H1 (cell line): ENCODE data around the gene LAPTM4A. TPM values are rescaled to one million over a fixed set of nuclear protein-coding genes. Genes with fewer than 3 reads are reported as not detected.

Source experiments
- CTCF ChIA-PET: fragments of 300-600 bp; sonication (Branson Sonifier 250); formaldehyde crosslinking; loops from one replicate; lab custom pipeline; 2021; ENCODE audit not compliant: partially characterized antibody; lab: Charles Lee
- POLR2A ChIA-PET: fragments of 300-600 bp; sonication (Branson Sonifier 250); formaldehyde crosslinking; loops from one replicate; lab custom pipeline; 2021; ENCODE audit warnings: inconsistent platforms; ENCODE audit not compliant: partially characterized antibody; lab: Charles Lee
- DNase-seq, 2 experiments: peaks; one replicate each; pipeline versions ENCODE4 v3.0.0 to v3.0.0-alpha.2; 2010 to 2022; ENCODE audit warnings: low spot score in 2 of 2, low read depth in 1 of 2, mixed read lengths in 1 of 2
- FAIRE-seq: peaks from 2 replicates; lab custom pipeline; 2011; peaks lifted over from hg19 to GRCh38; lab: Jason Lieb, UNC
- H2AFZ ChIP-seq: 2 replicates; pipeline ENCODE4 v1.8.1; 2012; ENCODE audit warnings: low read length, inconsistent platforms
- H2AK5ac ChIP-seq: 2 replicates; pipeline ENCODE4 v1.6.1; 2013; ENCODE audit warnings: low read depth, low read length
- H2BK120ac ChIP-seq: replicated peaks from 2 replicates; pipeline ENCODE3; 2013; ENCODE audit warnings: low read depth, low read length, inconsistent platforms
- H2BK12ac ChIP-seq: 2 replicates; pipeline ENCODE4 v1.6.1; 2013; ENCODE audit warnings: low read depth, low read length
- H2BK15ac ChIP-seq: 2 replicates; pipeline ENCODE4 v1.6.1; 2013; ENCODE audit warnings: low read length
- H2BK20ac ChIP-seq: 2 replicates; pipeline ENCODE4 v1.6.1; 2013; ENCODE audit warnings: low read length
- H2BK5ac ChIP-seq: 2 replicates; pipeline ENCODE4 v1.6.1; 2013; ENCODE audit warnings: low read depth, low read length
- H3K14ac ChIP-seq: 2 replicates; pipeline ENCODE4 v1.6.1; 2013; ENCODE audit warnings: inconsistent platforms; ENCODE audit not compliant: insufficient read length
- H3K18ac ChIP-seq: 2 replicates; pipeline ENCODE4 v1.6.1; 2013; ENCODE audit warnings: low read length; ENCODE audit errors: extremely low read depth
- H3K23ac ChIP-seq: 2 replicates; pipeline ENCODE4 v1.6.1; 2013; ENCODE audit warnings: inconsistent platforms; ENCODE audit not compliant: insufficient read length
- H3K23me2 ChIP-seq: 2 replicates; pipeline ENCODE4 v1.6.1; 2013; ENCODE audit warnings: low read depth, low read length
- H3K27ac ChIP-seq: 2 replicates; pipeline ENCODE4 v1.6.1; 2011; ENCODE audit warnings: low read depth, low read length, inconsistent platforms
- H3K27me3 ChIP-seq, 4 experiments: replicated peaks in 1 of 4; 1 replicate in 1 of 4; 2 replicates in 3 of 4; pipeline versions ENCODE4 v1.6.1 to v1.8.1; 2011 to 2013; ENCODE audit warnings: low read length in 3 of 4, mild to moderate bottlenecking in 3 of 4, inconsistent platforms in 2 of 4, mixed read lengths in 2 of 4, moderate library complexity in 1 of 4; ENCODE audit not compliant: control insufficient read depth in 3 of 4, insufficient read depth in 3 of 4; ENCODE audit errors: extremely low read depth in 1 of 4
- H3K36me3 ChIP-seq, 4 experiments: 2 replicates each; pipeline versions ENCODE4 v1.6.1 to v1.8.1; 2011 to 2013; ENCODE audit warnings: mild to moderate bottlenecking in 4 of 4, low read length in 3 of 4, moderate library complexity in 2 of 4, control low read depth in 1 of 4, inconsistent platforms in 1 of 4; ENCODE audit not compliant: insufficient read depth in 4 of 4, control insufficient read depth in 2 of 4
- H3K4ac ChIP-seq: replicated peaks from 2 replicates; pipeline ENCODE3; 2013; ENCODE audit warnings: low read length, low read depth, mixed read lengths, inconsistent platforms; ENCODE audit not compliant: insufficient read length
- H3K4me1 ChIP-seq, 4 experiments: replicated peaks in 1 of 4; 1 replicate in 1 of 4; 2 replicates in 3 of 4; pipeline versions ENCODE4 v1.6.1 to v1.8.1; 2011 to 2013; ENCODE audit warnings: low read length in 3 of 4, inconsistent platforms in 2 of 4, mixed read lengths in 1 of 4; ENCODE audit not compliant: insufficient read depth in 4 of 4, control insufficient read depth in 3 of 4
- H3K4me2 ChIP-seq, 2 experiments: 2 replicates each; pipeline versions ENCODE4 v1.6.1 to v1.8.1; 2011 to 2013; ENCODE audit warnings: low read depth in 2 of 2, low read length in 2 of 2, control low read depth in 1 of 2, inconsistent platforms in 1 of 2, mild to moderate bottlenecking in 1 of 2; ENCODE audit not compliant: insufficient read depth in 1 of 2
- H3K4me3 ChIP-seq, 4 experiments: fragments of 200-600, 300-600 bp in 1 of 4; sonication (generic), shearing (Covaris generic), sonication (Bioruptor Twin) in 1 of 4; 2 replicates each; pipeline versions ENCODE4 v1.5.1 to v1.8.1; 2011 to 2016; ENCODE audit warnings: low read length in 4 of 4, low read depth in 3 of 4, control low read depth in 2 of 4, inconsistent platforms in 2 of 4, mild to moderate bottlenecking in 2 of 4, mixed read lengths in 1 of 4, moderate library complexity in 1 of 4; ENCODE audit not compliant: insufficient read depth in 2 of 4; ENCODE audit errors: extremely low read depth in 1 of 4
- H3K56ac ChIP-seq: replicated peaks from 2 replicates; pipeline ENCODE3; 2013; ENCODE audit warnings: low read depth, mild to moderate bottlenecking, mixed read lengths, low read length, inconsistent platforms; ENCODE audit not compliant: insufficient read length
- H3K79me1 ChIP-seq: 2 replicates; pipeline ENCODE4 v1.6.1; 2013; ENCODE audit warnings: low read depth, low read length, control low read depth
- H3K79me2 ChIP-seq, 2 experiments: 2 replicates each; pipeline versions ENCODE4 v1.6.1 to v1.8.1; 2012 to 2013; ENCODE audit warnings: low read length in 2 of 2, mild to moderate bottlenecking in 2 of 2, inconsistent platforms in 1 of 2; ENCODE audit not compliant: insufficient read depth in 2 of 2, control insufficient read depth in 1 of 2
- H3K9ac ChIP-seq, 4 experiments: replicated peaks in 1 of 4; 1 replicate in 1 of 4; 2 replicates in 3 of 4; pipeline versions ENCODE4 v1.6.1 to v1.8.1; 2011 to 2013; ENCODE audit warnings: low read depth in 3 of 4, low read length in 3 of 4, control low read depth in 2 of 4, mild to moderate bottlenecking in 2 of 4, moderate library complexity in 2 of 4, inconsistent platforms in 1 of 4; ENCODE audit errors: extremely low read depth in 1 of 4
- H3K9me3 ChIP-seq, 2 experiments: 2 replicates each; pipeline versions ENCODE4 v1.6.1 to v1.8.1; 2012 to 2013; ENCODE audit warnings: mild to moderate bottlenecking in 2 of 2, moderate library complexity in 2 of 2, control low read depth in 1 of 2, inconsistent platforms in 1 of 2, low read depth in 1 of 2, low read length in 1 of 2, mixed read lengths in 1 of 2; ENCODE audit not compliant: insufficient read depth in 2 of 2
- H4K20me1 ChIP-seq, 2 experiments: replicated peaks in 1 of 2; 2 replicates each; pipeline versions ENCODE3 to v1.8.1; 2011 to 2013; ENCODE audit warnings: inconsistent platforms in 2 of 2, low read length in 2 of 2, mild to moderate bottlenecking in 1 of 2; ENCODE audit not compliant: insufficient read depth in 2 of 2, control insufficient read depth in 1 of 2
- H4K5ac ChIP-seq: 2 replicates; pipeline ENCODE4 v1.6.1; 2013; ENCODE audit warnings: low read length, low read depth, mixed read lengths, inconsistent platforms; ENCODE audit not compliant: insufficient read length
- H4K8ac ChIP-seq: 2 replicates; pipeline ENCODE4 v1.8.0; 2013; ENCODE audit warnings: mild to moderate bottlenecking, moderate library complexity, low read length, inconsistent platforms; ENCODE audit not compliant: insufficient read depth; ENCODE audit errors: extremely low read depth
- H4K91ac ChIP-seq: replicated peaks from 2 replicates; pipeline ENCODE3; 2013; ENCODE audit warnings: low read length, mixed read lengths, inconsistent platforms; ENCODE audit not compliant: insufficient read length
- CREB1 ChIP-seq: IDR thresholded peaks from 2 replicates; pipeline ENCODE4 v1.6.1; 2012; ENCODE audit warnings: inconsistent platforms
- EGR1 ChIP-seq: IDR thresholded peaks from 2 replicates; pipeline ENCODE4 v1.6.1; 2011; ENCODE audit warnings: low read depth, low read length, borderline replicate concordance
- KDM4A ChIP-seq: IDR thresholded peaks from one replicate; pipeline ENCODE4 v1.7.1; 2012; ENCODE audit warnings: low read depth, mild to moderate bottlenecking, moderate library complexity, low read length, inconsistent platforms; ENCODE audit not compliant: severe bottlenecking
- KDM5A ChIP-seq: fragments of 200-600 bp; IDR thresholded peaks from 2 replicates; pipeline ENCODE4 v1.7.1; 2012; ENCODE audit warnings: mild to moderate bottlenecking, low read length, inconsistent platforms, mixed read lengths
- POLR2A ChIP-seq, 2 experiments: IDR thresholded peaks; 1 replicate in 1 of 2; 2 replicates in 1 of 2; pipeline ENCODE4 v1.6.1; 2011; ENCODE audit warnings: low read depth in 2 of 2, low read length in 2 of 2, mild to moderate bottlenecking in 2 of 2; ENCODE audit errors: control extremely low read depth in 1 of 2
- RNF2 ChIP-seq: fragments of 200-900, 300-1000 bp; sonication (generic); IDR thresholded peaks from 2 replicates; pipeline ENCODE4 v1.7.1; 2016; ENCODE audit warnings: borderline replicate concordance, low read depth, mild to moderate bottlenecking, antibody characterized with exemption, low read length; ENCODE audit not compliant: poor library complexity, severe bottlenecking; ENCODE audit errors: missing control alignments
- SIRT6 ChIP-seq: IDR thresholded peaks from one replicate; pipeline ENCODE4 v1.7.1; 2012; ENCODE audit warnings: low read length, inconsistent platforms
- SRF ChIP-seq: IDR thresholded peaks from 2 replicates; pipeline ENCODE4 v1.6.1; 2011; ENCODE audit warnings: mild to moderate bottlenecking, low read depth, low read length, moderate library complexity
- SUZ12 ChIP-seq: fragments of 200-600 bp; sonication (generic); IDR thresholded peaks from 2 replicates; pipeline ENCODE4 v1.6.1; 2012; ENCODE audit warnings: mild to moderate bottlenecking, inconsistent platforms, low read length, moderate library complexity, mixed read lengths
- TAF7 ChIP-seq: optimal IDR thresholded peaks from 2 replicates; pipeline ENCODE3; 2011; ENCODE audit warnings: low read depth, mild to moderate bottlenecking, inconsistent platforms, low read length, moderate library complexity, borderline replicate concordance
- WGBS, 2 experiments: shearing (Covaris generic) in 1 of 2; methylation state at CpG; one replicate each; pipeline versions ENCODE4 v1.1.6 to v1.1.7; 2013 to 2015; ENCODE audit warnings: low lambda C conversion rate in 2 of 2, mixed read lengths in 2 of 2, inconsistent platforms in 1 of 2, low coverage in 1 of 2, missing lambda C conversion rate in 1 of 2; ENCODE audit not compliant: insufficient replicate concordance in 2 of 2, insufficient coverage in 1 of 2, insufficient read length in 1 of 2; ENCODE audit errors: extremely low coverage in 1 of 2, missing lambda C conversion rate in 1 of 2; 5-methylcytosine and 5-hydroxymethylcytosine counted together
- polyA plus RNA-seq, 7 experiments: library from polyadenylated mRNA; depleted of rRNA in 3 of 7; stranded (reverse) in 5 of 7; unstranded in 2 of 7; fragments of >200 nt in 5 of 7; fragments of 200-250 nt in 2 of 7; gene quantifications; 1 replicate in 5 of 7; 2 replicates in 1 of 7; 4 replicates in 1 of 7; pipeline versions ENCODE4 v1.2.1 to v1.2.3, GENCODE V29; 2011 to 2013; ENCODE audit warnings: missing spikeins in 2 of 7, mixed read lengths in 2 of 7
- total RNA-seq: library from RNA; stranded (reverse); fragmentation: NEBNext Ultra II Directional; extraction: Animal tissue kit (Norgen Biotek cat#: 25700); gene quantifications from 2 replicates; pipeline ENCODE4 v1.2.1, GENCODE V29; 2021
- TF ChIP-seq, protein P1 (sequence below): IDR thresholded peaks from 2 replicates; pipeline ENCODE4 v1.6.1; 2012; ENCODE audit warnings: inconsistent platforms

The LAPTM4A gene
- total and polyA plus RNA-seq, 2 of the 8 experiments (the other 6 are each of a cell fraction or from before 2014, with no cell fraction given), result 193 to 419 TPM

GRCh38 chr2:20054931-20055330 lies 3.5 kb upstream of the LAPTM4A start:
- H2BK5ac ChIP-seq, result no peak overlapping the region
- CTCF ChIA-PET, result interaction anchor here (0.9 to 2.2 kb wide), 7 partner anchors 9 to 99 kb away, joined by 3 to 8 read pairs (median 3); no protein-coding TSS in a partner anchor

More at GRCh38 chr2:20054931-20055330, 3.5 kb upstream of the LAPTM4A start:
- H3K79me2 ChIP-seq, result peaks cover 4 to 11% of the 10 kb centered on the region in 2 experiments; a peak in 3 of 4 replicates
- H3K36me3 ChIP-seq, result no peaks in the 10 kb centered on the region
- no peaks in the 10 kb centered on the region for H3K27me3 ChIP-seq
- no peak for TF ChIP-seq SUZ12
- TF ChIP-seq RNF2, result no peak
- TF ChIP-seq SIRT6, result no peak
- no peak for TF ChIP-seq KDM5A
- TF ChIP-seq POLR2A (IDR thresholded peaks at IDR 0.05; ENCODE audit: control extremely low read depth in 1 of 2, low read depth in 2 of 2, low read length in 2 of 2), result no peak
- no peak for TF ChIP-seq EGR1
- no peak for TF ChIP-seq CREB1
- no peak for TF ChIP-seq TAF7
- TF ChIP-seq, protein P1, sequence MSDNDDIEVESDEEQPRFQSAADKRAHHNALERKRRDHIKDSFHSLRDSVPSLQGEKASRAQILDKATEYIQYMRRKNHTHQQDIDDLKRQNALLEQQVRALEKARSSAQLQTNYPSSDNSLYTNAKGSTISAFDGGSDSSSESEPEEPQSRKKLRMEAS, result no peak
- no peak for TF ChIP-seq SRF
- TF ChIP-seq KDM4A, result no peak
- H2AK5ac ChIP-seq, result no peak overlapping the region
- H2BK15ac ChIP-seq, result no peak overlapping the region
- H4K20me1 ChIP-seq, result peaks cover 0 to 1% of the 10 kb centered on the region in 2 experiments
- H4K91ac ChIP-seq, result no peak overlapping the region
- no peak for FAIRE-seq
- no peak overlapping the region for H3K14ac ChIP-seq
- H3K4me3 ChIP-seq, result no peak overlapping the region
- POLR2A ChIA-PET, result interaction anchor here (0.7 to 1.6 kb wide), 2 partner anchors 16 to 58 kb away, joined by 5 read pairs; no protein-coding TSS in a partner anchor
- peaks cover 4% of the 10 kb centered on the region; the same call in 1 of the 2 replicates for H3K79me1 ChIP-seq
- H3K4me2 ChIP-seq, result no peak overlapping the region
- no peak overlapping the region for H4K5ac ChIP-seq
- no peak overlapping the region for H2BK12ac ChIP-seq
- no peak overlapping the region for H4K8ac ChIP-seq
- H3K23ac ChIP-seq, result no peak overlapping the region
- H3K23me2 ChIP-seq, result peaks cover 6% of the 10 kb centered on the region
- H3K4me1 ChIP-seq, result peaks cover 0 to 2% (median 0%) of the 10 kb centered on the region in 4 experiments; a peak in 1 of 7 replicates
- H3K9me3 ChIP-seq, result no peaks in the 10 kb centered on the region
- 89% methylated on average over 3 of the region's 3 CpGs; no CpG with 5 or more reads in 1 of the 2 experiments for WGBS, 2 experiments
- no peak overlapping the region for H3K9ac ChIP-seq
- no peak overlapping the region for H3K4ac ChIP-seq
- no peak for DNase-seq
- H2AFZ ChIP-seq, result no peak overlapping the region
- no peak overlapping the region for H2BK120ac ChIP-seq
- no peak overlapping the region for H2BK20ac ChIP-seq
- no peak overlapping the region for H3K27ac ChIP-seq
- no peak overlapping the region for H3K18ac ChIP-seq
- H3K56ac ChIP-seq, result no peak overlapping the region
